ENCODE data around the gene SENP3.
"Not testable (repeated sequence)": the region's sequence is repeated elsewhere in the genome, so short reads cannot be mapped to it uniquely, and the experiment has no call there.

GRCh38 chr17:7597561-7597960, 35.8 kb downstream of the SENP3 start:
- TF ChIP-seq POLR2A, CTCF (IDR thresholded peaks at IDR 0.05): not testable (repeated sequence)
